Testis (tissue), 3 donors: ENCODE measurements around the gene ATP5F1C. TPM values are rescaled to one million over a fixed set of nuclear protein-coding genes. Genes with fewer than 3 reads are reported as not detected.

Experiments
- DNase-seq: peaks from one replicate; pipeline ENCODE4 v3.0.0-alpha.2; 2019
- H3K27ac ChIP-seq, 2 donors: fragments of 200-600 bp; sonication (generic); one replicate each; pipeline ENCODE4 v1.5.1; 2019
- H3K27me3 ChIP-seq: fragments of 200-600 bp; sonication (generic); one replicate; pipeline ENCODE4 v1.5.1; 2019
- H3K36me3 ChIP-seq: fragments of 200-600 bp; sonication (generic); one replicate; pipeline ENCODE4 v1.5.1; 2017; ENCODE audit warnings: low read depth; ENCODE audit errors: missing control alignments
- H3K4me1 ChIP-seq: fragments of 200-600 bp; sonication (generic); one replicate; pipeline ENCODE4 v1.5.1; 2019
- H3K4me3 ChIP-seq, 2 donors: fragments of 200-600 bp; sonication (generic); one replicate each; pipeline ENCODE4 v1.5.1; 2017 to 2019
- H3K9me3 ChIP-seq: fragments of 200-600 bp; sonication (generic); one replicate; pipeline ENCODE4 v1.5.1; 2017
- POLR2A ChIP-seq: fragments of 450-650 bp; IDR thresholded peaks from one replicate; pipeline ENCODE4 v1.6.1; 2017; ENCODE audit warnings: antibody characterized with exemption, mild to moderate bottlenecking, moderate library complexity
- WGBS, 2 donors: methylation state at CpG; one replicate each; pipeline ENCODE4 v1.1.5; 2018; 5-methylcytosine and 5-hydroxymethylcytosine counted together
- intact Hi-C: fragments of 100-400 bp; cut with DNase I; formaldehyde crosslinking; loops from one replicate; pipeline ENCODE4 v1.15.1; 2023; ENCODE audit warnings: low total_unique reads
- polyA plus RNA-seq: library from polyadenylated mRNA; stranded (reverse); fragments of 350-450 nt; fragmentation: Illumina TruSeq; extraction: RNeasy Lipid Tissue Mini Kit (QIAGEN cat#74804); gene quantifications from one replicate; pipeline ENCODE4 v1.2.3, GENCODE V29; 2014; ENCODE audit warnings: low read depth, low replicate concordance; ENCODE audit not compliant: insufficient read depth
- total RNA-seq, 2 donors: library from RNA; depleted of rRNA; stranded (reverse); fragments of >200 nt; gene quantifications; one replicate each; pipeline ENCODE4 v1.2.3, GENCODE V29; 2016
- TF ChIP-seq, protein P1 (sequence below), 3 experiments: fragments of 450-650 bp in 2 of 3; fragments of 200-600 bp in 1 of 3; sonication (generic) in 1 of 3; IDR thresholded peaks; one replicate each; pipeline ENCODE4 v1.5.1; 2016 to 2019; ENCODE audit warnings: antibody characterized with exemption in 3 of 3, mild to moderate bottlenecking in 2 of 3, moderate library complexity in 1 of 3

Gene ATP5F1C
- total and polyA plus RNA-seq, 3 donors from 2014 or later = 186 to 272 (median 246) TPM

DNA sequence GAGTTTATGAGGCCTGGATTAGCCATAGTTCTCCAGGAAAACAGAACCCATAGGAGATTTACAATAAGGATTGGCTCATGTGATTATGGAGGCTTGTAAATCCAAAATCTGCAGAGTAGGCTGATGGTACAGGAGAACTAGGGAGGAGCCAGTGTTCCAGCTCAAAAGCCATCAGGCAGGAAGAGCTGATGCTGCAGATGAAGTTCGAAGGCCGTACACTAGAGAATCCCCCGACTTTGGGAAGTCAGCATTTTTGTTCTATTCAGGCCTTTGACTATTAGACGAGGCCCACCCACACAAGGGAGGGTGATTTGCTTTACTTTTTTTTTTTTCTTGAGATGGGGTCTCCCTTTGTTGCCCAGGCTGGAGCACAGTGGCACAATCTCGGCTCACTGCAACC is 37.8 kb upstream of the ATP5F1C start:
- H3K4me3 ChIP-seq = no peak overlapping the region
- no peaks in the 10 kb centered on the region for H3K36me3 ChIP-seq
- H3K27ac ChIP-seq = no peak overlapping the region
- no peaks in the 10 kb centered on the region for H3K9me3 ChIP-seq
- WGBS, 2 donors = 93 to 96% methylated on average over 5 of the region's 5 CpGs
- no peaks in the 10 kb centered on the region for H3K27me3 ChIP-seq
- intact Hi-C loops = no loop called here
- no peak for TF ChIP-seq POLR2A
- TF ChIP-seq, protein P1, sequence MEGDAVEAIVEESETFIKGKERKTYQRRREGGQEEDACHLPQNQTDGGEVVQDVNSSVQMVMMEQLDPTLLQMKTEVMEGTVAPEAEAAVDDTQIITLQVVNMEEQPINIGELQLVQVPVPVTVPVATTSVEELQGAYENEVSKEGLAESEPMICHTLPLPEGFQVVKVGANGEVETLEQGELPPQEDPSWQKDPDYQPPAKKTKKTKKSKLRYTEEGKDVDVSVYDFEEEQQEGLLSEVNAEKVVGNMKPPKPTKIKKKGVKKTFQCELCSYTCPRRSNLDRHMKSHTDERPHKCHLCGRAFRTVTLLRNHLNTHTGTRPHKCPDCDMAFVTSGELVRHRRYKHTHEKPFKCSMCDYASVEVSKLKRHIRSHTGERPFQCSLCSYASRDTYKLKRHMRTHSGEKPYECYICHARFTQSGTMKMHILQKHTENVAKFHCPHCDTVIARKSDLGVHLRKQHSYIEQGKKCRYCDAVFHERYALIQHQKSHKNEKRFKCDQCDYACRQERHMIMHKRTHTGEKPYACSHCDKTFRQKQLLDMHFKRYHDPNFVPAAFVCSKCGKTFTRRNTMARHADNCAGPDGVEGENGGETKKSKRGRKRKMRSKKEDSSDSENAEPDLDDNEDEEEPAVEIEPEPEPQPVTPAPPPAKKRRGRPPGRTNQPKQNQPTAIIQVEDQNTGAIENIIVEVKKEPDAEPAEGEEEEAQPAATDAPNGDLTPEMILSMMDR (IDR thresholded peaks at IDR 0.05) = no peak
- no peaks in the 10 kb centered on the region for H3K4me1 ChIP-seq
- no peak for DNase-seq

DNA sequence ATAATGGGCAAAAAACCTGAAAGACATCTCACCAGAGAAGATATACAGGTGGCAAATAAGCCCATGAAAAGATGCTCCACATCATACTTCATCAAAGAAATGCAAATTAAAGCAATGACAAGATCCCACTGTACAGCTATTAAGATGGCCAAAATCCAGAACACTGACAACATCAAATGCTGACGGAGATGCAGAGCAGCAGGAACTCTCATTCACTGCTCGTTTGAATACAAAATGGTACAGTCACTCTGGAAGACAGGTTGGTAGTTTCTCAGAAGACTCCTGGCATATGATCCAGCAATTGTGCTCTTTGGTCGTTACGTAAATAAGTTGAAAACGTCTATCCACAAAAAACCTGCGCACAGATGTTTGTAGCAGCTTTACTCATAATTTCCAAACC is 35.7 kb upstream of the ATP5F1C start:
- Histone ChIP-seq H3K27ac (no peak overlapping the region), H3K4me1 (no peaks in the 10 kb centered on the region), H3K36me3 (no peaks in the 10 kb centered on the region), H3K9me3 (no peaks in the 10 kb centered on the region), H3K4me3 (no peak overlapping the region), H3K27me3 (no peaks in the 10 kb centered on the region)
- DNase-seq = no peak
- intact Hi-C loops = no loop called here
- WGBS, 2 donors = 92 to 94% methylated on average over 6 of the region's 6 CpGs
- TF ChIP-seq, protein P1 (IDR thresholded peaks at IDR 0.05) = no peak
- TF ChIP-seq POLR2A = no peak

DNA sequence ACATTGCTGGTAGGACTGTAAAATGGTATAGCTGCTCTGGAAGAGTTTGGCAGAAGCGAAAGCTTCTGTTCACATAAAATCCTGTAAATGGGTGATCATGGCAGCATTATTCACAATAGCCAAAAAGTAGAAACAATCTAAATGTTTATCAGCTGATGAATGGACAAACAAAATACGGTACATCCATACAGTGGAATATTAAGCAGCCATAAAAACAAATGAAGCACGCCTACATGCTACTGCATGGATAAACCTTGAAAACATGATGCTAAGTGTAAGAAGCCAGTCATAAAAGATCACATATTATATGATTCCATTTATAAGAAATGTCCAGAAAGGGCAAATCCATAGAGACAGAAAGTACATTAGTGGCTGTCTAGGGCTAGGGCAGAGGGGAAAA is 32.9 kb upstream of the ATP5F1C start:
- TF ChIP-seq, protein P1 (IDR thresholded peaks at IDR 0.05) = no peak
- no peak for TF ChIP-seq POLR2A
- intact Hi-C loops = no loop called here
- H3K27ac ChIP-seq = no peak overlapping the region
- no peaks in the 10 kb centered on the region for H3K27me3 ChIP-seq
- WGBS, 2 donors = 95 to 99% methylated on average over 3 of the region's 3 CpGs
- no peaks in the 10 kb centered on the region for H3K36me3 ChIP-seq
- no peaks in the 10 kb centered on the region for H3K4me1 ChIP-seq
- DNase-seq = no peak
- H3K9me3 ChIP-seq = no peaks in the 10 kb centered on the region
- H3K4me3 ChIP-seq = no peak overlapping the region

DNA sequence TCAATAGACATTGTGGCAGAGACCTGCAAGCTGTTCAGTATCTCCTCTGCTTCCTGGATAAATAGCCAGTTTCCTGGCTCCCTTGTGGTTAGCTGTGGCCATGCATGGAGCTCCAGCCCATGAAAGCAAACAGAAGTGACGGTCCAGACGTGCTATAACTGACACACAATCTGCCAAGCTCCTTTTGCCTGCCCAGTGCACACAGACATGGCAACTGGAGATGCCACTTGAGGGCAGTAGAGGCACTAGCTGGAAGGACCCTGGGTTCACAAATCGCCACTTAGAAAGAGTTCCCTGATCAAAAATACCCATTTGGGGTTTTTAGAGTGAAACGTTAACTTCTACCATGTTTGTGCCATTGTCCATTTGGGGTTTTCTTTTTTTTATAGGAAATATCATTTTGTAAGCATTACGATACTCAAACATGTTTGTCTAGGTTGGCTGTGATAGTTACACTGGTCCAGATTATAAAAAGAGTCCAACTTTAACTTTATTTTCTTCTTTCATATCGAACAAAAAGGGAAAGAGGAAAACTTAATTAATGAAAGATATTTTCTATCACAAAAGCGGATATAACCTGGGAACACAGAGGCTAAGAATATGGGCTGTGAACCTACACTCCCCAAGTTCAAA is 31.5 kb upstream of the ATP5F1C start:
- intact Hi-C loops = no loop called here
- Histone ChIP-seq H3K27ac (no peak overlapping the region), H3K9me3 (no peaks in the 10 kb centered on the region), H3K36me3 (no peaks in the 10 kb centered on the region), H3K27me3 (no peaks in the 10 kb centered on the region), H3K4me3 (no peak overlapping the region), H3K4me1 (no peaks in the 10 kb centered on the region)
- TF ChIP-seq POLR2A = no peak
- TF ChIP-seq, protein P1 (IDR thresholded peaks at IDR 0.05) = peak in 1 of 3 experiments; percentile 28
- DNase-seq = peak; percentile 67
- 76 to 79% methylated on average over 7 of the region's 7 CpGs for WGBS, 2 donors

DNA sequence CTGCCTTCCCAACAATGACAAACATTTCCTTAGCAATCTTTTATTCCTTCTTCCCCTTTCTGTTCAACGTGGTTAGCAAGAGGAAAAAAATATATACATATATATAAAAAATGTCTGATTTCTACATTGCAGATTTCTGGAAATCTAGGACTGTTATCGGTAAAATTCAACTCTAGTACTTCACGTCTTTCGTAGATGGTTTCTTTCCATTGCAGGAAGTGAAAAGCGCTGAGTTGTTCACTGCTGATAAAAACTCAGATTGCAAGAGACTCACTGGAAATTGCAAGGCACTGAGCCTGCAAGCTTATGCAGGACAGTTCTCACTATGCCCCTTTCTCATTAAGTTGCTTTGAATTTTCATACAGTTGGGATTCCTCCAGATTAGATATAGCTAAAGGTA is 24.0 kb upstream of the ATP5F1C start:
- Histone ChIP-seq H3K27ac (no peak overlapping the region), H3K36me3 (no peaks in the 10 kb centered on the region), H3K4me1 (no peaks in the 10 kb centered on the region), H3K27me3 (no peaks in the 10 kb centered on the region), H3K4me3 (no peak overlapping the region), H3K9me3 (no peaks in the 10 kb centered on the region)
- DNase-seq = no peak
- 82 to 87% methylated on average over 5 of the region's 5 CpGs for WGBS, 2 donors
- intact Hi-C loops = no loop called here
- TF ChIP-seq POLR2A = no peak
- TF ChIP-seq, protein P1 (IDR thresholded peaks at IDR 0.05) = no peak
